Activated CD8-positive, alpha-beta memory T cell treated with anti-CD3 and anti-CD28 coated beads, Interleukin-2, amount 50 U/mL, for 4 hours (primary cell): Measurements from ENCODE around the gene PDLIM3.
"Not testable (repeated sequence)": the region's sequence is repeated elsewhere in the genome, so short reads cannot be mapped to it uniquely, and the experiment has no call there.

ENCODE experiments used
- DNase-seq: peaks from one replicate; pipeline ENCODE4 v3.0.0-alpha.2; 2020

PDLIM3 gene

GRCh38 chr4:185515248-185515647 lies 20.1 kb downstream of the PDLIM3 start:
- no peak for DNase-seq

- DNase-seq, result no peak
Observed at GRCh38 chr4:185514182-185514697, 21.1 kb downstream of the PDLIM3 start.

GRCh38 chr4:185513489-185514181 lies 21.7 kb downstream of the PDLIM3 start:
- no peak for DNase-seq

GRCh38 chr4:185512516-185512915 lies 22.8 kb downstream of the PDLIM3 start:
- no peak for DNase-seq

- DNase-seq, result not testable (repeated sequence)
Observed at GRCh38 chr4:185511243-185511642, 24.1 kb downstream of the PDLIM3 start.

GRCh38 chr4:185510806-185511205 lies 24.5 kb downstream of the PDLIM3 start:
- DNase-seq, result no peak

- DNase-seq, result no peak
Observed at GRCh38 chr4:185508181-185508580, 27.1 kb downstream of the PDLIM3 start.

GRCh38 chr4:185506422-185506821 lies 28.9 kb downstream of the PDLIM3 start:
- no peak for DNase-seq

GRCh38 chr4:185504098-185505047 lies 30.9 kb downstream of the PDLIM3 start:
- DNase-seq, result no peak

GRCh38 chr4:185502386-185502785 lies 32.9 kb downstream of the PDLIM3 start:
- no peak for DNase-seq

- DNase-seq, result no peak
Observed at GRCh38 chr4:185500576-185500975, 34.7 kb downstream of the PDLIM3 start.

- DNase-seq, result no peak
Observed at GRCh38 chr4:185500035-185500434, 35.3 kb downstream of the PDLIM3 start.

GRCh38 chr4:185488650-185489049 lies 46.7 kb downstream of the PDLIM3 start:
- DNase-seq, result no peak

- DNase-seq, result no peak
Observed at GRCh38 chr4:185481401-185481800, 53.9 kb downstream of the PDLIM3 start.

GRCh38 chr4:185480016-185480732 lies 55.1 kb downstream of the PDLIM3 start:
- DNase-seq, result no peak

- DNase-seq, result no peak
Observed at GRCh38 chr4:185479507-185479971, 55.8 kb downstream of the PDLIM3 start.

- DNase-seq, result no peak
Observed at GRCh38 chr4:185473247-185473646, 62.1 kb downstream of the PDLIM3 start.

- no peak for DNase-seq
Observed at GRCh38 chr4:185472103-185472542, 63.2 kb downstream of the PDLIM3 start.

- peak; percentile 91 for DNase-seq
Observed at GRCh38 chr4:185471235-185472102, 63.8 kb downstream of the PDLIM3 start, which contains the start of gene CCDC110. Gene CCDC110, minus strand, starts transcription at chr4:185471733. Its CDS starts 50 bp downstream, at chr4:185471683.

- peak; percentile 46 for DNase-seq
Observed at GRCh38 chr4:185470501-185471195, 64.7 kb downstream of the PDLIM3 start.

GRCh38 chr4:185469580-185470154 lies 65.6 kb downstream of the PDLIM3 start:
- no peak for DNase-seq
